Measurements from ENCODE around the gene SSTR5.

The SSTR5 gene

GRCh38 chr16:1116693-1117077 lies 44.1 kb downstream of the SSTR5 start:
- H3K27ac ChIP-seq: no peak overlapping the region
- TF ChIP-seq CTCF (conservative IDR thresholded peaks at IDR 0.05): no peak

GRCh38 chr16:1117176-1117900 lies 44.8 kb downstream of the SSTR5 start:
- TF ChIP-seq CTCF (conservative IDR thresholded peaks at IDR 0.05): no peak
- H3K27ac ChIP-seq: no peak overlapping the region

- no peak overlapping the region for H3K27ac ChIP-seq
- TF ChIP-seq CTCF (conservative IDR thresholded peaks at IDR 0.05): no peak
These were observed 45.4 kb downstream of the SSTR5 start for GRCh38 chr16:1117926-1118325.

GRCh38 chr16:1119129-1119528 lies 46.6 kb downstream of the SSTR5 start:
- no peak for TF ChIP-seq CTCF (conservative IDR thresholded peaks at IDR 0.05)
- no peak overlapping the region for H3K27ac ChIP-seq

GRCh38 chr16:1119766-1120576 lies 47.4 kb downstream of the SSTR5 start:
- TF ChIP-seq CTCF (conservative IDR thresholded peaks at IDR 0.05): no peak
- no peak overlapping the region for H3K27ac ChIP-seq

- no peak overlapping the region for H3K27ac ChIP-seq
- no peak for TF ChIP-seq CTCF (conservative IDR thresholded peaks at IDR 0.05)
These were observed 48.0 kb downstream of the SSTR5 start for GRCh38 chr16:1120577-1120941.

- no peak for TF ChIP-seq CTCF (conservative IDR thresholded peaks at IDR 0.05)
- H3K27ac ChIP-seq: no peak overlapping the region
These were observed 48.5 kb downstream of the SSTR5 start for GRCh38 chr16:1121009-1121408.

Data from VCaP (cell line).